Right renal cortex interstitium (tissue), 3 donors: ENCODE measurements around the gene NAT10. TPM values are rescaled to one million over a fixed set of nuclear protein-coding genes. Genes with fewer than 3 reads are reported as not detected.
"Not testable (repeated sequence)": the region's sequence is repeated elsewhere in the genome, so short reads cannot be mapped to it uniquely, and the experiment has no call there.

Source experiments
- DNase-seq, 3 donors: peaks; one replicate each; pipeline ENCODE4 v3.0.0-alpha.2; 2013; ENCODE audit warnings: low read depth in 3 of 3, low spot score in 2 of 3
- polyA plus RNA-seq, 3 donors: library from polyadenylated mRNA; unstranded; fragments of 120-200 nt; gene quantifications; one replicate each; pipeline ENCODE4 v1.2.1, GENCODE V29; 2013; ENCODE audit not compliant: insufficient read length in 3 of 3

NAT10 gene
- polyA plus RNA-seq = 10 to 100 TPM; 49.2 to 52.4 (median 49.5) TPM

DNA sequence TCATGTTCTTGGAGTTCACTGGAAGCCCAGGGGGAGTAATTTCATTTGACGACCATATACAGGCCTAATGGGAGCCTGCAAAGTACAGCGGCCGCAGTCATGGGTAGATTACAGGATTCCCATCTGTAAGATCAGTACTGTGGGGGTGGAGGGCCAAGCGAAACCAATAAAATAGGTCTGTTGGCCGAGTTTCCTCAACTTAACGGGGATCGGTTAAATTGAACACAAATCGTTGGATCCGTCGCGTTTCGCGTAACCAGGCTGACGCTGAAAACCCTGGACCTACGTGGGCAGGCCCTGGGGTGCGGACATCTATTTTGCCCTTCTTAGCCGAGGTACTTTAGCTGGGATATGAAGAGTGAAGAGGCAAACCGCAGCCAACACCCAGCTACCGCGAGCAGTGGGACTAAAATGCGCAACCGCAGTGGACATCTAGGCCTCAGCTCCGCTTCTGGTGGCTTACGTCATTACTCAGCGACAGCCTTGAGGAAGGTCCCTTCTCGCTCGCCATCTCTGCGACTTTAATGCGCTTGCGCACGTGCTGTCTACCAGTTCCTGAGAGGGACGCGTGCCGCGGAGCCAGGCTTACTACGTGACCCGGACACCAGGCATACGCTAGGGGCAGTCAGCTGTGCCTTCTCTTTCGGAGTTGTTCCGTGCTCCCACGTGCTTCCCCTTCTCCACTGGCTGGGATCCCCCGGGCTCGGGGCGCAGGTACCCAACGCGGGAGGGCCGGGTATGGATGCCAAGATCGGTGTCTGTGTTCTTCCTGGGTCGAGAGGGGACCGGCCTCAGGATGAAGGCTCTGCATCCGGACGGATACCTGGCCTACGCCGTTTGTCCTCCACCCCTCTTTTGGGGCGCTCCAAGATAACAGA lies at the start of gene NAT10:
Gene NAT10 (plus strand): TSS at position 551 of the 878 bp plus-strand sequence. CDS start 2,597 bp downstream, outside the sequence.
- DNase-seq = peak; percentile 97 to 99 (median 98)

DNA sequence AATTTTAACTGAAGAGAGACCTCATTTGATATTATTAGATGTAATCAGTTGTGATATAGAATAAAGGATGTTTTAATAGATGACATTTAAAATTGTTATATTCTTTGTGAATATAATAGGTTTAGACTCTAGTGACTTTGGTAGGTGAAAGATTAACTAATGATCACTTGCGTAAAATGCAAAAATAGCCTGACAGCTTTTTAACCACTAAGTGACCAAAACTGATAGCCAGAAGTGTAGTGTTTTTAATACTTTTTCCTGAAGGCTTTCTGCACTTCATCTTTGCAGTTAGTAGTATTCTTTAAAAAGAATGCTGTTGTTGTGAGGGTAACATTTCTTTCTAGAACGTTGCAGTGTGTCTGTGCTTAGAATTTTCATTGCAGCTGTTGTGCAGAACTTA lies 48.8 kb upstream of the NAT10 start:
- no peak for DNase-seq

DNA sequence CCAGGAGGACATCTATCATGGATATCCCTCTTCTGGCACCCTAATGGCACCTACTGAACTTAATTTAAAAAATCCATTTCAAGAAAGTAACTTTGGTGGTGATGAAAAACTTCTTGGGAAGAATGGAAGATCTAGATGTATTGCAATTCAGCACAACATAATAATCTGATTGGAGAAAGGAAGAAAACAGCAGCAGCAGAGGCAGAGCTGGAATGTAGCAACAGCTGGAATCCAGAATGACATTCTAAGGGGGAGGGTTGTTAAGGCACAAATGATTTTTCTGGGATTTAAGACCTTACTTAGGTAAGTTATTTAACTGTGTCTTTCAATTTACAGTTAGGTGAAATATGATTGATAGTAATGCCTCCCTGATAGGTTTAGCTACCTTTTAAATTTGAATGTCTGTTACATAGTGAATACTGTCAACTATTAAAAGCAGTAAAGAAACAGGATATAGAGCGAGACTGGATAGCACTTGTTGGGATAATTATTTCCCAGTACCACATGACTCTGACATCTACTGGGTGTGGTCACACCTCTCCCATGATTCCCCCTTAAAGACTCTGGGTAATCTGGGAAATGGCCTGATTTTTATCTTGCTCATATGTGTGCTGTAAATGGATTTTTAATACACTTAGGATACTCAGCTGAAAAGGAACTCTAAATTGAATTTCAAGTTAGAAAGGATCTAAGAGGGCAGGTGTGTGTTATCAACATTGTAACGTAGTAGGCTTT lies 42.2 kb upstream of the NAT10 start:
- no peak for DNase-seq

DNA sequence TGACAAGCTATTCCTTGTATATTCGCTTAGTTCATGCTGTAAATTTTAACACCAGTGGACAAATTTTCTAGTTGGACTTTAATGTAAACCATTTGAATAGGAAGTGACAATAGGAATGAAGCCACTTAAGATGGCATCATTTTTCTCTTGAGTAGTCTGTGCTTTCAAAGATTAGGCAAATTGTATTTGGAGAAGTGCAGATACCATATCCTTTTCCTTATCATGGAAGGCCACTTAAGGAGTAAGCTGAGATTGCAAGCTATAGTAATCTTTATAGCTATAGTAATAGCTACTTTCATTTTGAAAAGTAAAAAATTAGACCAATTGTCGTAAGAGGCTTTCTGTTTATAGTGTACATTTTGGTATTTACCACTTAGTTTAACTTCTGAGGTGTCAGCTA lies 41.1 kb upstream of the NAT10 start:
- DNase-seq = no peak

DNA sequence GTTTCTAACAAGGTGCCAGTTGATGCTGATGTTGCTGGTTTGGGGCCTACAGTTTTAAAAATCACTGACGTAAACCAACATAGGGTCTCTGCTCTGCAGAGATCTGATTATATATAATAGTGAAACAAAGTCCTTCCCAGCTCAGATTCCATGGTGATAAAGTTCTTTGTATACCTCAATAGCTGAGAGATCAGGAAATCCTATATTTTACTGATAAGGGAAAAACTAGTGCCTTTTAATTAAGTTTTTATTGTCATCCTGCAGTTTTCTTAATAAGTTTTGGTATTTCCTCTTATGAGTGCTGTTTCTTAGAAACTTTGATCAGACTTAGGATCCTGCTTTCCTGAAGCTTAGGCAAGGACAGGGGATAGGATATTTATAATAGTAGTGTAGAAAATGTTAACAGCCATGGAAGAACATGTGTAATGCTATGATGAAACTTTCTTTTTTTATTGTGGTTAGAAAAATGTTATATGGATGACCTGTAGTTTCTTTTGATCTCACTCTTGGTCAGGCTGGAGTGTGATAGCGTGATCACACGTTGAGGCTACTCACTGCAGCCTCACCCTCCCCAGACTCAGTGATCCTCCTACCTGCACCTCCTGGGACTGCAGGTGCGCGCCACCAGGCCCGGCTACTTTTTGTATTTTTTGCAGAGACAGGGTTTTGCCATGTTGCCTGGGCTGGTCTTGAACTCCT lies 39.8 kb upstream of the NAT10 start:
- no peak for DNase-seq

DNA sequence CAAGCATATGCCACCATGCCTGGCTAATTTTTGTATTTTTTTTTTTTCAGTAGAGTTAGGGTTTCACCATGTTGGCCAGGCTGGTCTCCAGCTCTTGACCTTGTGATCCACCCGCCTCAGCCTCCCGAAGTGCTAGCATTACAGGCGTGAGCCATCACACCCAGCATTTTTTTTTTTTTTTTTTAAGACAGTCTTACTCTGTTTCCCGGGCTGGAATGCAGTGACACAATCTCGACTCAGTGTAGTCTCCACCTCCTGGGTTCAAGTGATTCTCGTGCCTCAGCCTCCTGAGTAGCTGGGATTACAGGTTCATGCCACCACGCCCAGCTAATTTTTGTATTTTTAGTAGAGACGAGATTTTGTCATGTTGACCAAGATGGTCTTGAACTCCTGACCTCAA lies 38.7 kb upstream of the NAT10 start:
- not testable (repeated sequence) for DNase-seq

DNA sequence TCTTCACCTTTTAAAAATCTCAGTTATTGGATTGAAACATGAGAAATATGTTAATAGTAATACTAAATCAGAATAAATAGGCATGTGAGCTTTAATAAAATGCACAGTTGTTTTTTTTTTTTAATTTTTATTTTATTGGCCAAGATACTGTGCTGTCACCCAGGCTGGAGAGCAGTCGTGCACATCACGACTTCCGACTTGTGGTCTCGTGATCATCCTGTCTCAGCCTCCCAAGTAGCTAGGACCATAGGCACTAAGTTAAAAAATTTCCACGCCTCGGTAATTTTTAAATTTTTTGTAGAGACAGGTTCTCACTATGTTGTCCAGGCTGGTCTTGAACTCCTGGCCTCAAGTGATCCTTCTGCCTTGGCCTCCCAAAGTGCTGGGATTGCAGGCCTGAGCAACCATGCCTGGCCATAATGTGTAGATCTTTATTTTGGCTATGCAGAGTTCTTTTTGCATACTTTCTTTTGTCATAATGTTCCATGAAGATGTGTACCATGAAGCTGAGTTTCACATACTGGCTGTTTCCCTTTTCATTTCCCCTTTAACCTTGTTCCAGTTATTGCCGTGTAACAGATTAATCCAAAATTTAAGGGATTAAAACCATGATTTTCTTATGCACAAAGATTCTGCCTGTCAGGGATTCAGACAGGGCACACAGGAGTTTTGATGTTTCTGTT lies 37.9 kb upstream of the NAT10 start:
- no peak for DNase-seq

DNA sequence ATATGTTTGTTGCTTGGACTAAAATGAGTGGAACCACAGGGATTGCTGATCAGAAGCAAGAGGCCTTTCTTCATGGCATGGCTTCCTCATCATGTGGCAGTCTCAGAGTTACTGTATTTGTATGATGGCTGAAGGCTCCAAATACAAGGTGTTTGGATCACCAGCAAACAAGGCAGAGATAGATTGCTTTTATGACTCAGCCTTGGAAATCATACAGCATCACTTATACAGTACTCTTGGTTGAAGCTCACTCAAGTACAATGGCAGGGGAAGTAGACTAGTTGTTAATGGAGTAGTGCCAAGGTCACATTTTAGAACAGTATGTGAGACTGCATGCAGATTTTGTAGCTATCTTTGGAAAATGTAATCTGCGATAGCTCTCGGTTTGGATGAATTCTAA lies 37.3 kb upstream of the NAT10 start:
- DNase-seq = no peak

DNA sequence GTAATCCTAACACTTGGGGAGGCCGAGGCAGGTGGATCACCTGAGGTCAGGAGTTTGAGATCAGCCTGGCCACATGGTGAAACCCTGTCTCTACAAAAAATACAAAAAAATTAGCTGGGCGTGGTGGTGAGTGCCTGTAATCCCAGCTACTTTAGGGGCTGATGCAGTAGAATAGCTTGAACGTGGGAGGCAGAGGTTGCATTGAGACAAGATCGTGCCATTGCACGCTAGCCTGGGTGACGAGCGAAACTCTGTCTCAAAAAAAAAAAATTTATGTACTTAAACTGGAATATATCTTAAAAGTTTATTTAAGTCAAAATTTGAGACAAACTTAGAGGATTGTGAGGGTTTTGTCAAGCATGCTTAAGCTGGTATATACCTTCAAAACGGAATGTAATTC lies 34.1 kb upstream of the NAT10 start:
- not testable (repeated sequence) for DNase-seq

DNA sequence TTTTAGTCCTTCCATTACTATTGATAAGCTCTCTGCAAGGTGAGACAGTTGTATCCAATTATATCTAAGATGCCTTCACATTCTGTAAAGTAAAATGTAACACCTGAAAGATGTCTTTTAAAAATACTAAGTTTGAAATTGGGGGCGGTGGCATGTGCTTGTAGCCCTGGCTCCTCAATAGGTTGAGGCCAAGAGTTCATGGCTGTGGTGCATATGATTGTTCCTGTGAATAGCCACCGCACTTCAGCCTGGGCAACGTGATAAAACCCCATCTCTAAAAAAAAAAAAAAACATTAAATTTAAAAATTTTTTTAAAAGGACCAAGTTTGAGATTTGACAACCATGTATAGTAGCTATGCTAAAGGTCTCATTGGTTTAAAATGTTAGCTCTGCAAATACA lies 33.4 kb upstream of the NAT10 start:
- DNase-seq = no peak

DNA sequence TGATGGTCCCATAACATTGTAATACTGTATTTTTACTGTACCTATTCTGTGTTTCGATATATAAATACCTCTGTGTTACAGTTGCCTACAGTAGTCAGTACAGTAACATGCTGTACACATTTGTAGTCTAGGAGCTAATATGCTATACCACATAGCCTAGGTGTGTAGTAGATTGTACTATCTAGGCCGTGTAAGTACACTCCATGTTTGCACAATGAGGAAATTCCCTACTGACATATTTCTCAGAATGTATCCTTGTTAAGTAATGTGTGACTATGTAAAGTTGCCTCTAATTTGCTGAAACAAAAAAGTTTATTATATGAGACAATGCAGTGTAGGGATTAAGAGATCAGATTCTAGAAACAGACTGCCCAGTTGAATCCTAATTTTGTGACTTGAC lies 32.6 kb upstream of the NAT10 start:
- DNase-seq = no peak

DNA sequence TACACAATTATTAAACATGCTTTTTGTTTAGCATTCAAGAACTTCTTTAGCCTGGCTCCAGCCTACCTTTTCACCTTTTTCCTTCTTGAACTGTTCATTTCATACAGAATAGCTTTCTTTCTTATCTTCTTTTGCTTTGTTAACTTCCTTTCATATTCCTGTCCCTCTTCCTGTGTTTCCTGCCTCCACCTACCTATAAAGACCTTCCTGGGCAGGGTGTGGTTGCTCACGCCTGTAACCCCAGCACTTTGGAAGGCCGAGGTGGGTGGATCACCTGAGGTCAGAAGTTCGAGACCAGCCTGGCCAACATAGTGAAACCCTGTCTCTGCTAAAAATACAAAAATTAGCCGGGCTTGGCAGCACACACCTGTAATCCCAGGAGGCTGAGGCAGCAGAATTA lies 31.0 kb upstream of the NAT10 start:
- DNase-seq = no peak

DNA sequence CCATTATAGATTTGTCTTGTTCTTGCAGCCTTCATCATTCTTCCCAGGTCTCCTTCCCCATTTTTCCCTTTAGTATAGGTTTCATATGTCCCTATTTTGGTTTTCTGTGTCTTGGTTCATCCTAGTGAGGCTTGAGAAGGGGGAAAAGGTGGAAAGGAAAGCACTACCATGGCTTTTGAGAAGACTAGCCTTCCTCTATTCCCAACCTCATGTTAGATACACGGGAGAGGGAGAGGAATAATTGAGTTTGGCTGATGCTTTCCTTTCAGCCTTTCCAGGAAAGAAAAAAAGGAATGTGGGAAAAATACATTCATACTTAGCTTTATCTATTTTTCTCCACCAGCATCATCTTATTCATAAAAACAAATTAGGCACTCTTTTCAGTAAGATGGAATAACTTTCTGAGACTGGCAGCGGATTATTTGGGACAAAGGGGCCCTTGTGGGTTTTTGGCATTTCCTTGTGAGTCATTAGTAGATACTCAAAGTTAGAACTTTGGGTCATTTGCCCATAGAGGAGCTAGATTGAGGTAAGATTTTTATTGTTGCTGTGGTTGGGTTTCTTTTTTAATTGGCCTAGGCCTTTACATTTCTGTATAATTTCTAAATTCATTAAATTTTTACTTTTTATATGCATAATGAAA lies 30.1 kb upstream of the NAT10 start:
- no peak for DNase-seq

DNA sequence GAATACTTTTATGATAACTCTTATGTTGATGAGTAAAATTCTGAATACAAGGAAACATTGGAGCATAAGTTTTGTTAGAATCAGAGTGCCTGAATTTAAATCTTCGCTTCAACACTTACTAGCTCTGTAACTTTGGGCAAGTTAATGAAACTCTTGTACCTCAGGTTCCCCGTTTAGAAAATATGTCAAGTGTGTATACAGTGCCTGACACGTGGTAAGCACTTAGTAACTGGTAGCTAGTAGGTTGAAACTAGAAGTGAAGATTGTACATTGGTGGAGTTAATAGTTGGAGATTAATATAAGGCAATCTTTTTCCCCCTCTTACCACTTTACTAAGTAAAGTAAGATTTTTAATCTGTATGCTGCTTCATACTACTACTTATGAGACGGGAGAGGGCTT lies 24.8 kb upstream of the NAT10 start:
- DNase-seq = no peak

DNA sequence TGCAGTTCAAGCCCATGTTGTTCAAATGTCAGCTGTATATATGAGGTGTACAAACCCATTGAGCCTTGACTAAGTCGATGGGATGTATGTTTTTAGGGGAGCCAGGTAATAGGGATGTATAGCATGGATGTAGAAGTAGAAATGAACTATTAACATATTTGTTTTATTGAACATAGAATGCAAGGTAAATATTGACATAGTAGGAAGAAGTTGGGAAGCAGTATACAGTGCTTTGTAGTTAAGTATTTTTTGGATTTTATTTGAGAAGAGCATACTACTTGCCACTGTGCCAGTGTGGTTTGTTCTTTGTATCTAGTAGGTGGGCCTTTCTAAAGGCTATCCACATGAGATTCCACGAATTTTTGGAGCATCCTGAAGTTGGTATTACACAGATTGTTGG lies 20.8 kb upstream of the NAT10 start:
- DNase-seq = no peak

DNA sequence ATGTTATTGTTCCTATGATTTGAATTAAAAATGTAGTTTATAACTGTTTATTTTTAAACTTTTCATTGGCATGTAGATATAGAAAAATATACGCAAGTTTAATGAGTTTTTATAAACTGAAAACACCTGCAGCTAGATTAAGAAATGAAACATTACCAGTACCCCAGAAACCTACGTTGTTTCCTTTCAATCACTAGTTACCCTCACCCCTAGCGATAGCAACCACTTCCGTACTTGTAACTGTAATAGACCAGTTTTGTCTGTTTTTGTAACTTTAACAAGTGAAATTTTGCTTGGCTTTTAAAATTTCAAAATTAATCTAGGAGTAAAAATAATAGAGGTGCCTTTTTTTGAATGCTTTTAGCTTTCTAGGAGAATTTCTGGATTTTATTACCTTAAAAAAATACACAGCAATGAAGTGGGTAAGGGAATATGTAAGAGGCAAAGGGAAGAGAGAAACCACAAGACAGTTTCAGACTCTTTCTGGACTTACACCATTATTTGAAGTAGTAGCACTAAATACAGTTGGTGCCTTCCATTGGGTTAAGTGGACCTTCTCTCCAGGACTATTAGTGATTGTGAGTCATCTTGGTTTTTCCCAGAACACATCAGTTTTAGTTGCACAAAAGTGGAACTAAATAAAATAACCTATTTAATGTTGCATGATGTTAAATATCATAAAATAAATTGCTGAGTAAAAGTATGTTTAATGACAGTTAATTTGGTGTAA lies 18.7 kb upstream of the NAT10 start:
- DNase-seq = no peak

DNA sequence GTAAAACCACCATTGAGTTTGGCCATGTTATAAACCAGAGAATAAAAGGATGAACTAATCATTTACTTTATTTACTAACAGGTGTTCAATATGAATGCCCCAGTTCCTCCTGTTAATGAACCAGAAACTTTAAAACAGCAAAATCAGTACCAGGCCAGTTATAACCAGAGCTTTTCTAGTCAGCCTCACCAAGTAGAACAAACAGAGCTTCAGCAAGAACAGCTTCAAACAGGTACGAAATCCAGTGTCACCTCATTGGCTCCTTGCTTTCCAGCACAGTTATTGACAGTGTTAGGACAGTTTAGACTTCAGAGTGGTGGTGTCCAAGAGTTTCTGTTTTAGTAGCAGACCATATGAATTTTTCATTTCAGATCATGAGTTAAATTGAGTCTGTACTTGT lies 13.6 kb upstream of the NAT10 start:
- no peak for DNase-seq

DNA sequence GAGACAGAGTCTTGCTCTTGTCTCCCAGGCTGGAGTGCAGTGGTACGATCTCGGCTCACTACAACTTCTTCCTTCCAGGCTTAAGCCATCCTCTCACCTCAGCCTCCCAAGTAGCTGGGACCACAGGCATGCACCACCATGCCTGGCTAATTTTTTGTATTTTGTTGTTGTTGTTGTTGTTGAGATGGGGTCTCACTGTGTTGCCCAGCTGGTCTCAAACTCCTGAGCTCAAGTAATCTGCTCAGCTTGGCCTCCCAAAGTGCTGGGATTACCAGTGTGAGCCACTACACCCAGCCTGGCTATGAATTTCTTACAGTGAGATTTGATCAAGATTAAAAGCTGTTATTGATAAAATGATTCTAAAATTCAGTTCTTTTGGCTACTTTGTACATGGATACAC lies 10.5 kb upstream of the NAT10 start:
- not testable (repeated sequence) for DNase-seq

DNA sequence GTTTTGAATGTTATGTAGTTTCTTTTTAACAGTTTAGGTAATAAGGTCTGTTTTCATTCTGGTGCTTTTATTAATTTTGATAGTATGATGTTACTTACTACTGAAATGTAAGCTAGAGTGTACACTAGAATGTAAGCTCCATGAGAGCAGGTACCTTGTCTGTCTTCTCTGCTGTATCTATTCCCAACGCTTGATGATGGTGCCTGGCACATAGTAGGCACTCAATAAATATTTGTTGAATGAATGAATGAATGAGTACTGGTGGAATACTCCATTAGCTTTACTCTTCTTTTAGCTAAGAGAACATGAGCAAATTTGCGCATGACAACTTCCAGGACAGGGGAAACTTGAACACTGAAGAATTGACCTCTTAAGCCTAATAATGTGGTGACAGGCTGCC lies 6.6 kb upstream of the NAT10 start:
- DNase-seq = no peak

DNA sequence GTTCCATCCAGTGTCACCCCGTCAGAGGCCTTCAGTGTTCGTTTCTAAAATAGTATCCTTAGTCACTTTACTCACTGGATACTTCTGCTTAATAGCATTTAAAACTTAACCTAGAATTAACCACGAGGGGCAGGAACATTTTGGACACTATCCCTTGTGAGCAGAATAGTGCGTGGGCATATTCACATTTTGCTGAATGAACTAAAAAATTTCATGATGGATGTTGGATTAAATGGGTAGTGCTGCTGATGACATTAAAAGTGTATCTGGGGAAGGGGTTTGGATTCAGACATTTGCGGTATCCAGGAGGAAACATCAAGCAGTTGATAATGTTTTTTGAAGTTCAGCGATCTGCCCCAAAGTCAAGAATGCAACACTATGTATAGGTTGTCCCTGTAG lies 750 bp upstream of the NAT10 start:
- no peak for DNase-seq
